ENCODE measurements around the gene CLDN20.
"Not testable (repeated sequence)": the region's sequence is repeated elsewhere in the genome, so short reads cannot be mapped to it uniquely, and the experiment has no call there.

Gene CLDN20, protein sequence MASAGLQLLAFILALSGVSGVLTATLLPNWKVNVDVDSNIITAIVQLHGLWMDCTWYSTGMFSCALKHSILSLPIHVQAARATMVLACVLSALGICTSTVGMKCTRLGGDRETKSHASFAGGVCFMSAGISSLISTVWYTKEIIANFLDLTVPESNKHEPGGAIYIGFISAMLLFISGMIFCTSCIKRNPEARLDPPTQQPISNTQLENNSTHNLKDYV

DNA sequence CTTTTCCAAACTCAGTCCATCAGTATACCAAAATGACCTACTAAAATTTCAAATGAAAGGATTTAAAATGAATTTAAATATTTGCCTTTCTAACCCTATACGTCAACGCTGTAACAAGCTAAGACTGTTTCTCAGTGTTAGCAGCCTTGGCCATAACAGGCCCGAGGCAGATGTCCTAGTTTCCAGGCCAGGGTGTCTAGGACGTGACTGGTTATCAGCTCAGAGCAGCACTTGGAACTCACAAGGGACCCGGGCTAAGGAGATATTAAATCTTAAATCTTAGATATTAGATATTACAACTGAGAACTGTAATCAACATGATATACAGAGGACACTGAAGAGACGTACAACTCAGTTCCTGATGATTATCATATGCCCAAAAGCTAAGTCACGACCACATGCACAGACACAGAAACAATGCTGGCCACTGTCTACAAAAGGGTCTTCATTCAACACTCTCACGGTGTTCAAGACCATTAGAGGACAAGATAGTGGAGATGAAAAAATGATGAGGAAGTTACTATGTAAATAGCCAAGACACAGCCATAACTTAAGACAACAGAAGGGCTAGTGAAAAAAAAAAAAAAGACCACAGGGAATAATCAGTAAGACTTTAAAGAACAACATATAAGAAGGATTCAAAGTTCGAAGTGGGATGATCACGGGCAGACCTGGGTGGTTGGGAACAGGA lies at the start of gene CLDN20:
CLDN20 (plus strand) TSS at position 641 of the 691 bp plus-strand sequence. CDS start 11,707 bp downstream, outside the sequence.
- no peak for DNase-seq

DNA sequence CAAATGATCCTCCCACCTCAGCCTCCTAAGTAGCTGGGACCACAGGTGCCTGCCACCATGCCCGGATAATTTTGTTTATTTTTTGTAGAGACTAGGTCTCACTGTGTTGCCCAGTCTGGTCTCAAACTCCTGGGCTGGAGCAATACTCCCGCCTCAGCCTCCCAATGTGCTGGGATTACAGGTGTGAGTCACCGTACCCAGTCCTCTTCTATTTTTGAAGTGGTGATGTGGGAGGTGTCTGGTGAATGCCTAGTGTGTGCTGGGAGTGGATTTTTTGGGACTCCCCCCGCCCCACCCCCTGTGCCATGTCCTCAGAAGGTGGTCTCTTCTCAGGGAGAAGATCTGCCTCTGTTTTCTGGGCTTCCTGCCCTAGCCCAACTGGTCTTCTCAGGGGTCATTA lies 47.9 kb upstream of the CLDN20 start:
- no peak for DNase-seq

DNA sequence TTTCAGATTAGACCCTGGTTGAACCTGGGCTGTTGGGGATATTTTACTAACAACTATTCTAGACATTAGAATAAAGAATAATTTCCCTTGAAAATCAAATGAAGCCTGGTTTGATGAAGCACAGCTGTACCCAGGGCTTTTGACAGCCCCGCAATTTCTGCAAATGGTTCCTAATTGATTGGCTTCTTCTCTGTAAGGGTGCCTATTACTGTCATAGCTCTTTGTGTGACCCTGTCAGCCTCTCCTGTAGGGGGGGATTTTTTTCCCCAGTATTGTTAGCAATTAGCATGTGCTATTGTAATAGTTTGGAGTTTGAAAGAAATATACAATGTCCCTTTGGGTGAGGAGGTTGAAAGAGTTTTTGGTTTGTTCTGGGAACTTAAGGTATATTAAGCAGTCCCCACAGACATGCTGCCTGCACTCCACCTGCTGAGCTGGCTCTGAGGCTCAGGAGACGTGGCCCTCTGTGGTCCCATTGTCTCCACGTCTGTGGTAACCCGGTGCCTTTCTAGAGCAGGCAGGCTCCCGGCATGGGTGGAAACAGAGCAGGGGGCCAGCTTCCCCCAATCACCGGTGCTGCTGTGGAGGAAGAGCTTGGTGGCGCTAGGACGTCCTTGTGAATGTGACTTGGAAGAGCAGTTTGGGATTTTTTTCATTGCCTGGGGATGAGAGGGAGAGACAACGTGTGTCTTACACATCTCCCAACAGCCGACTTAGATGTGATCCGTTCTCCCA lies 47.3 kb upstream of the CLDN20 start:
- DNase-seq: no peak

DNA sequence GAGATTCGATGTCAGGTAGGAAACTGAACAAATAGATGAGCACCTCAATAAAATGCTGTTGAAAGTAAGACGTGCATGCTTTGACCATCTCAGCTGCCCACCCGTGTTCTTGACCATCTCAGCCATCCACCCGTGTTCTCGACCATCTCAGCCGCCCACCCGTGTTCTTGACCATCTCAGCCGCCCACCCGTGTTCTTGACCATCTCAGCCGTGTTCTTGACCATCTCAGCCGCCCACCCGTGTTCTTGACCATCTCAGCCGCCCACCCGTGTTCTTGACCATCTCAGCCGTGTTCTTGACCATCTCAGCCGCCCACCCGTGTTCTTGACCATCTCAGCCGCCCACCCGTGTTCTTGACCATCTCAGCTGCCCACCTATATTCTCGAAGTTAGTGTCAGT lies 45.1 kb upstream of the CLDN20 start:
- not testable (repeated sequence) for DNase-seq

DNA sequence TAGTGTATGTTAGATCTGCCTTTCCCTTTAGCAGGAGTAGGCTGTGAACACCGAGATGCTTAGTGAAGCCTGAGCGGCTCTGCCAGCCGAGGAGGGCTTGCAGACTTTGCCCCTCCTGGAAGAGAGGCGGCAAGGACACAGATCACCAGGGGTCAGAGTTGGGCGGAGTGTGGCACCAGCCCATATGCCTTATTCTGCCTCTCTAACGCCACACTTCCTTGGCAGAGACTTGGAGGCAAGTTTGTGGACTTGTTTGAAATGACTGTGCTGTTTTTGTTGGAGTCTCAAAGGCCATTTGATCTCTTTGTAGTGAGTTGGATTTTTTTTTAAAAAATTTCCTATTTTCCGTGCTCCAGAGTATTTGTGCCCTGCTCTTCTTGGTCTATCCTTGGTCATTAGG lies 44.5 kb upstream of the CLDN20 start:
- no peak for DNase-seq

DNA sequence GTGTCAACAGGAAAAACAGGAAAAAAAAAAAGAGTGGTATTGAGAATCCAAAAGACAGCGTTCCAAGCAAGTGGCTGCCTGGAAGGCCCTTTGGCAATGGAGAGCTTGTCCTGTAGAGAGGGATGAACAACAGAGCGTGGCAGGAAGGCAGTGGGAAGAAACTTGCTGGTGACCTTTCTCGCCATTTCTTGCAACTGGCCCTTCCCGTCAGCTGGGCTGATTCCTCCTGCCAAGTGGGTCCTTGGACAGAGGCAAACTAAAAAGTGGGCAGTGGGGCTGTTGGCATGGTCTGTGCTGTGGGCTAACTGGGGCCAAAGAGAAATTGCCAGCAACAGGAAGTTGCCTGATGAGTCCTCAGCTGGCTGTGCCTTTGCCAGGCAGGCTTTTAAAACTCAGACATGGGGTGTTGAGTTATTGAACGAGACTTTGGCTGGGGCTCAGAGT lies 43.9 kb upstream of the CLDN20 start:
- DNase-seq: no peak

DNA sequence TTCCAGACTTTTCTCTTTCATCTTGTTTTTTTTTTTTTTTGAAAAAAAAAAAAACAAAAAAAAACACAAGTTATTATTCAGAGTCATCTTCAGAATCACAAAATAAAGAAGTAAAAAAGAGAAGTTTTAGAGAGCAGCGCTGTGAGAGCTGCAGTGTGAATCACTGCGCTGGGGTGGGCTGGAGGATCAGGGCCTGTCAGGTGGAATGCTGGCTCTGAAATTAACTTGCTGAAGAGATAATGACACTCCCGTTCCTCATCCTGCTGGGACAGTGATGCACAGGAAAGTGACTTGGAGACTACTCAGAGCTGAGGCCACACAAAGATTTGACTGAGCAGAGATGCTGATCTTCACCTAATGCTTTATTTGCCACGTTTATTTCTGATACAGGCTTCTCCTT lies 42.7 kb upstream of the CLDN20 start:
- no peak for DNase-seq

DNA sequence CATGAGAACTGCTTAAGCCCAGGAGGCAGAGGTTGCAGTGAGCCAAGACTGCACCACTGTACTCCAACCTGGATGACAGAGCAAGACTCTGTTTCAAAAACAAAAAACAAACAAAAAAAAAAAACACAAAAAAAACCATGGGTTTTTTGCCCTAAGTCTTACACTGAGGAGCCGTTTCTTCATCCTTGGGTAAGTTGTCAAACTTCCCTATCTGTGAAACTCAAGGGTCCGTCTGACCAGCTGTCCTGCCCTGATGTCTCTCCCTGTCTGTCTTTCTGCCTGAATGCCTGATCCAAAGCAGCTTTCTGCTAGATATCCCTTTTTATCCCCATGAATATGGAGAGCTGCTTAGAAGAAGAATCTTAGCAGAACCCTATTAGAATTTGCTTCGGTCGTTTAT lies 41.3 kb upstream of the CLDN20 start:
- DNase-seq: no peak

DNA sequence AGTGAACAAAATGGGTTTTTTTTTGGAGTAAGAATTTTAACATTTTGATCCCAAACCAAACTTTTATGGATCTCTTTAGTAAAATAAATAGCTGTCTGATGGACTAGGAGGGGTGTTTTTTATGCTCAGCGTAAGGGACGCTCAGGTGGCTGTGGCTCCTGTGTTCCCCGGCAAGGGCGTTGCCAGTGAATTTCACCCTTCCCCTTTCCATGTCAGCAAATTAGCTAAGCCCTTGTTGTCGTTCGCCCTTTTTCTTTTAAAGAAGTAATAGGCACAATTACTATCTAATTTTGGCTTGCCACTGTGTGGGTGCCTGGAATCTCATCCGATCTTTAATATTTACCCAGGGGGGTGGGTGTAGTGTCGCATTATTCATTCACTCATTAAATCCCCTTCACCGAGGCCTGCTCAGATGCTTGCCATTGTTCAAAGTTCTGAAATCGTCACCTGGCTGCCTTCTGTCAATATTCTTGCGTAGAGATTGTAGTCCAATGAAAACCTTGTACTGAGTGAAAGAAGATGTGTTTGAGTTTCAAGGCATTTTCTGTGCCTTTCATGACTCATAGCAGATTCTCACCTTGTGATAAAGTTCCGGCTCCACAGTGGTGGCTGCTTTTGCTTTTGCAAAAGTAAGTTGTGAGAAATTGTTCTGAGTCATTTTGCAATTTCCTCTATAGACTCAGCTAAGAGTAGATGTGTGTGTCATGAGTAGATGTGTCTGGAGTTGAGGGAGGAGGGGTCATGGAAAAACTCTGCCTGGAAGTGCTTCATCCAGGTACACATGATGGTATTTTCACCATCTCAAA lies 40.0 kb upstream of the CLDN20 start:
- DNase-seq: no peak

DNA sequence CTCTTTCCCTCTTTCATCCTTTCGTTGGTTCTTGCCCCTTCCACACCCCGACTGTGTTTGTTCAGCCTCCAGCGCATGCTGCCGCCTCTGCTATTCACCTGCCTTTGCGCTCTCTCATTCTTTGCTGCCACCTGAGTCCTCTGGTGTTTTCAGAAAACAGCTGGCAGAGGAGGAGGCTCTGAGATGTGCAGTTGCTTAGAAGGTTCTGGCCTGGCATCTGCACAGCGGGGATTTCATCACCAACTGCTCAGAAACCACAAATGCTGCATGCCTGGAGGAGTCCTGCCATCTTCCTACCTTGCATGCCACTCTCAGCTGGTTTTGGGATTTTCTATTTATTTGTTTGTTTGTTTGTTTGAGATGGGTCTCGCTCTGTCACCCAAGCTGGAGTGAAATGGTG lies 39.2 kb upstream of the CLDN20 start:
- DNase-seq: no peak

DNA sequence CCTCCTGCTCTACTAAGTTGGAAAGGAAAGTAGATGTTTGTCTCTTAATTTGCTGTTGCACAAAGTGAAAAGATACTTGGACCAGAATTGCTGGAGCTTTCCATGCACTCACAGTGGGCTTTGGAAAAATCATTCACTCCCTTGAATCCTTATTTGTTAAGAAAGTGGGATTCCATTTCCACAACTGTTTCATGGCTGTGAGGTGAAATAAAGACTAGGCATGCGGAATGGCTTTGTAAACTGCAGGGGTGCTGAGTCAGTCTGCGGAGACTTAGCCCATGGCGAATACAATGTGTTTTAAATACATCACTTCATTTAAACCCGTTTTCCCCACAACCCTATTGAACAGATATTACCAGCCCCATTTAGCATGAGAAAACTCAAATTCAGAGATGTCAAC lies 36.8 kb upstream of the CLDN20 start:
- no peak for DNase-seq

DNA sequence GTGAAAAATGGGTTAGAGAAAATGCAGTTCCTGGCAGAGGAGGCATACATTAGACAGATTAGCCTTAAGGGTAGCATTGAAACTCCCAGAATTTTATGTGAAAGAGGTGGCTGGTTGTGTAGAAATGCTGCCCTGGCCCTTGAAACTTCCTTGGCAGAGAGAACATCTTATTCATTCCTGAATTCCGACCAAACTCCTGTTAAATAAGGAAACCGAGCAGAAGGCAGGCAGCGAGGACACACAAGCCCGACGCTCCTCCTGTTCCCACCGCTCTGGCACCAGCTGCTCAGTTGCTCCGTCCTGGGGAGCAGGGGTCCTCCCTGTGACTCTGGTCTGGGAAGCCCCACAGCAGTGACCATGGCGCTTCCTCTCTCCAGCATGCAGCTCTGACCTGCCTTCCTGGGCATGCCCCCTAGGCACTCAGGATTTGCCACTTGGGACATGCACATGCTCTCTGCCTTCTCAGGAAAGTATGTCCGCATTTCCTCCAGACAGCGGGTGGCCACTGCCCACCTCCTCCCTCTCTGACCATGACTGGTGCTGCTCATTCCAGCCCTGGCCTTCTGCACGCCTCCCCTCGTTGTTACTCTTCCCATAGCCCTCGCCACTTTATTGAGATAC lies 35.2 kb upstream of the CLDN20 start:
- no peak for DNase-seq

DNA sequence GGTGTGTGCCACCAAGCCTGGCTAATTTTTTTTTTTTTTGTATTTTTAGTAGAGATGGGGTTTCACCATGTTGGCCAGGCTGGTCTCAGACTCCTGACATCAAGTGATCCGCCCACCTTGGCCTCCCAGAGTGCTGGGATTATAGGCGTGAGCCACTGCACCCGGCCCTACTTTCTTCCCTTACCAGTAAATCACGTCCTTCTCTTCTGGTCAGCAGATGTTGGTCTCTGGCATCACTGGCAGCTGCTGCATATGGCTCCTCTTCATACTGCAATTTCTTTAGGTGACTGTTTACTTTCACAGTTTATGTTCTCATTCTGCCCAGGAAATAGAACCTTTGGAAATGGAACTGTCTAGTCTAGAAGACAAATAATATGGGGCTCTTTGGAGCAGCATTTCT lies 32.8 kb upstream of the CLDN20 start:
- DNase-seq: not testable (repeated sequence)

DNA sequence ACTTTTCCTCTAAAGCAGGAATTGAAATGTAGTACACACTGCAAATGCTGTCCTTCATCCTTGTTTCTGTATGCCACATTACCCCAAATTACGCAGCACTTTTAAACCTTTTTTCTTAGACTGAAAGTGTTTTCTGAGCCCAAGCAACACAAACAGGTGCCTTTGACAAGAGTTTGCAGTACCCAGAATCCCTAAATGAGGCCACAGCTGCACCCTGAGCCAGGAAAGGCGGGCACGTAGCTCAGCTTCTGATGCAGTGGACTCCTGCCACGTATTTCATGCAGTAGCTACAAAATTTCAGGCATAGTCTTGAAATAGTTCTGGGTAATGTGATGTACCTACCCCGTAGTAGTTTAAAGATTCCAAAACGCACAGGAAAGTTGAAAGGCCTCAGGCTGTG lies 31.0 kb upstream of the CLDN20 start:
- no peak for DNase-seq

DNA sequence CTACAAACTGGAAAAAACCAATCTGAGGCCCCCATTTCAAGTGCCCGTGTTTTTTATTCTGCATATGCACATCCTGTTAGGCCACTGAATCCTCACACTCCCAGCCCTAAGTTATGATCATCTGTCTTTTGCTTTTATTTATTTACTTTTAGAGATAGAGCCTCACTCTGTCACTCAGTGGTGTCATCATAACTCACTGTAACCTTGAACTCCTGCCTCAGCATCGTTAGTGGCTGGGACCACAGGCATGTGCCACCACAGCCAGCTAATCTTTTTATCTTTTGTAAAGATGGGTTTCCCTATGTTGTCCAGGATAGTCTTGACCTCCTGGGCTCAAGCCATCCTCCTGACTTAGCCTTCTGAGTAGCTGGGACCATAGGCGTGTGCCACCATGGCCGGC lies 29.6 kb upstream of the CLDN20 start:
- DNase-seq: no peak

DNA sequence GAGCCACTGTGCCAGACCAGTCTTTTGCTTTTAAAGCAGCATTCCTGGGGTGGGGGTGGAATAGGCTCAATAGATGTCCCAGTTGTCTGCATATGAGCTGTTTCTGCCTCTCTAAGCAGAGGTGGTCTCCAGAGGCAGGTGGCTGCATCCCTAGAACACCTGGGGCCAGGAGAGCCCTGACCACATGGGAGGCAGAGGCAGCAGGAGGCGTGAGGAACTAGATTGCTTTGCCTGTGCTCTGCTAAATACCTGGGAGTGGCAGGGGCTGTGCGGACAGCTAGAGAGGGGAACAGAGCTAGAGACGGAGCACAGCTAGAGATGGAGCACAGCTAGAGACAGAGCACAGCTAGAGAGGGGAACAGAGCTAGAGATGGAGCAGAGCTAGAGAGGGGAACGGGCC lies 29.1 kb upstream of the CLDN20 start:
- DNase-seq: no peak

DNA sequence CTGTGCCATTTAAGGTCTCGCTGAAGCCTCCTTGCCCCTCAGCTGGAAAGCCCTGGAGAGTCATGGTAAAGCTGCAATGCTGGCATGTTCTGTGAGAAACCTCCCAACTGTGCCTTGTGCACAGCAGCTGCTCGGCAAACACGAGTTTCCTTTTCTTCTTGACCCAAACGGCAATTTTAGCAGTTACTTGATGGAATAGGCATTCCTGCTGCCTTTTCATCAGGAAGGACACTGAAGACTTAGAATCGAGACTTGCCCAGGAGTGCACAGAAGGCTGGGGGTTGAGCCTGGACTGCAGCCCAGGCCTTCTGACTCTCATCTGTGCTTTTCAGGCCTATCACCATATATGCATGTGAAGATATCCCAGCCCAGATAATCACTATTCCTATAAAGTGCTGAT lies 28.7 kb upstream of the CLDN20 start:
- DNase-seq: no peak

DNA sequence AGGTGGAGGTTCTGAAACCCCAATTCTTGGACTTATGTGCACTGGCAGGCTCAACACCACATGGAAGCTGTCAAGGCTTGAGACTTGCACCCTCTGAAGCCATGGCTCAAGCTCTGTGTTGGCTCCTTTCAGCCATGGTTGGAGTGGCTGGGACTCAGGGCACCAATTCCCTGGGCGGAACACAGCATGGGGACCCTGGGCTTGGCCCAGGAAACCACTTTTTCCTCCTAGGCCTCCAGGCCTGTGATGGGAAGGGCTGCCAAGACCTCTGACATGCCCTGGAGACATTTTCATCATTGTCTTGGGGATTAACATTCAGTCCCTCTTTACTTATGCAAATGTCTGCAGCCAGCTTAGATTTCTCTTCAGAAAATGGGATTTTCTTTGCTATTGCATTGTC lies 26.2 kb upstream of the CLDN20 start:
- DNase-seq: no peak

DNA sequence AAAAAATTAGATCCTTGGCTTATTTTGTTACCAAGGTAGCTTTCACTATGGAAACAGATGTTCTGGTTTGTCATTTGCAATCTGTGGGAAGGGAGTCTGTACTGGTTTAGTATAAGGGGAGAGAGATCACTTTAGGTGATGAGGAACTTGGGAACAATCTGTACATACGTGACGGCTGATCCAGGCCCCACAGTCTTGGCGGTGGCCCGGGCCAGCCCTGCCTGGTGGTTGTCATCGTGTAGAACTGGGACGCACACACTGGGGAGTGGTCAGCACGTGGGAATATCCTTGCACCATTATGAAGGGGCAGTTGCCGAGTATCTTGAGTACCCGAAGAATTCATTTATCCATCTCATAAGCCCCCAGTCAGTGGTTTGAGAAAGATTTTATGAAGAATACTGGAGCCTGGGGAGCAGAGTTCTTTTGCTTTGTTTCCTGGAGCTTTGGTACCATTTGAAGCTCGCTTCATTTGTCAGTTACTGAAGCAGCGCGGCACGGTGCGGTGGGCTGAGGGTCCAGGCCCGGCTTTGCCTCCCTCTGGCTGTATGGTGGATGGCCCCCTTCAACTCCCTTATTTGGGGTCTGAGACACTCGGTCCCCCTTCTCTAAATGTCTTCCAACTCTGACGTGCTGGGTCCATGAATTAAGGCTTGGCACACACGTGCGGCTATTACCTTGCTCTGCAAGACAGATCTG lies 22.8 kb upstream of the CLDN20 start:
- no peak for DNase-seq

DNA sequence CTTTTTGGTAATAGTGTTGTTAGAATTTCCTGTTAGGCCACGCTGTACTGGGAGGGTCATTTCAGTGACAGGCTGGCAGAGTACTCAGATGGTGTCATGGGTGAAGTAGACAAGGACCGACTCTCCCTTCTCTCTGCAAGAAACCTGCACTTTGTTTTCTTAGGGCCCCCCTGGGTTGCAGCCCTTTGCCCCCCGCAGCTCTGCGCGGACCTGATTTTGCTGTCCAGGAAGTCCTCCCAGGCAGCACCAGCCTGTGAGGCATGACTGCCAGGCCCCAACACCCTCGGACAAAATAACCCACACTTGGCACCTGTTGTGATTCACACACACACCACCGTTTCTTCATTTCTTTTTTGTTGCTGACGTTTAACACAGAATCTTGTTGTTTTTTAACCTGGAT lies 21.8 kb upstream of the CLDN20 start:
- DNase-seq: no peak

DNA sequence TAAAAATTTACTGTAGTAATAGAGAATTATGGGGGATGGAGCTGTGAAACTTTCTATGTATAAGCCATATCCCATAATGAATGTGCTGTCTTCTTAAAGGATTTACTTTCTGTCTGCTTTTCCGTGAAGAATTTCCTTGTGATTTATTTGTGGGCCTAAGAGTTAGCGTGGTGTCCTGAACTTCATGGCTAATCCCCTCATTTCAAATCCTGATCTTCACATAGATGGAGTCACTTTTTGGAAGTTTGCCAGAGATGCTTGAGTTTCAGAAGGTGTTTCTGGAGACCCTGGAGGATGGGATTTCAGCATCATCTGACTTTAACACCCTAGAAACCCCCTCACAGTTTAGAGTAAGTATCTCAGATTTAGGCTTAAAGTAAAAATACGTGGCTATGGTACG lies 19.4 kb upstream of the CLDN20 start:
- DNase-seq: no peak

DNA sequence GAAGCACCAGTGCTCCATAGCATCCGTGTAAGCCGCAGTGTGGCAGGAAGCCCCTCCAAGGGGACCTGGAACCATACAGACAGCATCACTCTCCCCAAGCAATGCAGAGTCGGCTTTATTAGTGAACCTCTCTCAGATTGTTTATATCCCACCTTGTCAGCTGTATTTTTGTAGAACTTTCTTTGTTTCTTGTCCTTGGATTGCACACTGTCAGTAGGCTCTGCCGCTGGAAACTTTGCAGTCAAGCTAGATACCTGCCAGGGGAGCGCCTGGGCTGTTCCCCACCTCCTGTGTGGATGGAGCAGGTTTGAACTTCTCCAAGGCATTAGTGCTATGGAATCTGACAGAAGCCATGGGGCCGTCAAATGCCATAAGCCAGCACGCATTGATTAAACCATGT lies 18.6 kb upstream of the CLDN20 start:
- no peak for DNase-seq

All from NCI-H187 treated with DMSO at 0.1 percent for 48 hours (cell line).